Activated T-helper 9 cell treated with anti-CD3 and anti-CD28 coated beads, Interleukin-2, amount 50 U/mL, for 16 hours (primary cell): ENCODE results near the gene CLEC20A.
"Not testable (repeated sequence)": the region's sequence is repeated elsewhere in the genome, so short reads cannot be mapped to it uniquely, and the experiment has no call there.

Experiments used
- DNase-seq: peaks from one replicate; pipeline ENCODE4 v3.0.0-alpha.2; 2020; ENCODE audit warnings: low read depth

Gene CLEC20A

DNA sequence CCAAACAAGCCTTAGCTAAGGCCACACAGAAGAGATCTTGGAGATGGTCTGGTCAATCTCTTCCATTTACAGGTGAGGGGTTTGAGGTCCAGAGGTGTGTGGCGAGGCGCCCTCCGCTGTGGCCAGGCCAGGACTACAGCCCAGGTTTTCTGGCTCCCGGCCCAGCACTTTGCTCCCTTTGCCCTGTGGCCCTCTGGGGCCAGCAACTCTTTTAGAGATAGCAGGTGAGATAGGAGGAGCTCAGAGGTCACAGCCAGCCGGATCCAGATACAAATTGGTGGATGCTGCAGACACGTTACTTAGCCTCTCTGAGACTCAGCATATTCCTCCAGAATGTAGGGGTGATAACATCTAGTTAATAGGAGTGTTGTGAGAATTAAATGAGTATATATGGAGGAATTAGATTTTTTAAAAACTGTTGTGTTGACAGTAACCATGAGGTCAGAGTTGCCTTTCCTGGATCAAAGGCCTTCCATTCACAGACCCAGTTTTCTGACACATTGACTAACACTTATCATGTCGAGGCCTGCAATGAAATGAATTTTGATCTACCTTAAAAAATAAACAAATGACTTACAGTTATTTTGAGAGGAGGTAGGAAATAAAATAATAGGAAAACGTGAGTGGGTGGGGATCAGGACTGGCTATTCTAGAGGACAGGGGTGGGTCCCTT, 32.7 kb upstream of the CLEC20A start:
- DNase-seq: no peak

DNA sequence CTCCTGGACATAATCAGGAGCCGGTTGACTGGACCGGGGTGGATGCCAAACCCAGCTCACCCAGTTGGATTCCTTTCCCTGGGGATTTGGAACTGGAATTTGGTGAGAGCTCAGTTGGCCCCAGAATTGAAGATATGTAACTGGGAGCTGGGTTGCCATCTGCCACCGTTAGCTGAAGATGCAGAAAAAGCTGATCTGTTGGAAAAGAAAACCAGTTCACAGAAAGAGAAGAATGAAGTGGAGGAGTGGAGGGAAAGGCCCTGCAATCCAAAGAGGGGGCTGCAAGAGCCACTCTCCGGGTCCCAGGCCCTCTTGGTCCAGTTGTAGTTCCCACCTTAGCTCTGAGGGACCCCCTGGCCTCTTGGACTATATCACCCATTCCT, 32.2 kb upstream of the CLEC20A start:
- no peak for DNase-seq

DNA sequence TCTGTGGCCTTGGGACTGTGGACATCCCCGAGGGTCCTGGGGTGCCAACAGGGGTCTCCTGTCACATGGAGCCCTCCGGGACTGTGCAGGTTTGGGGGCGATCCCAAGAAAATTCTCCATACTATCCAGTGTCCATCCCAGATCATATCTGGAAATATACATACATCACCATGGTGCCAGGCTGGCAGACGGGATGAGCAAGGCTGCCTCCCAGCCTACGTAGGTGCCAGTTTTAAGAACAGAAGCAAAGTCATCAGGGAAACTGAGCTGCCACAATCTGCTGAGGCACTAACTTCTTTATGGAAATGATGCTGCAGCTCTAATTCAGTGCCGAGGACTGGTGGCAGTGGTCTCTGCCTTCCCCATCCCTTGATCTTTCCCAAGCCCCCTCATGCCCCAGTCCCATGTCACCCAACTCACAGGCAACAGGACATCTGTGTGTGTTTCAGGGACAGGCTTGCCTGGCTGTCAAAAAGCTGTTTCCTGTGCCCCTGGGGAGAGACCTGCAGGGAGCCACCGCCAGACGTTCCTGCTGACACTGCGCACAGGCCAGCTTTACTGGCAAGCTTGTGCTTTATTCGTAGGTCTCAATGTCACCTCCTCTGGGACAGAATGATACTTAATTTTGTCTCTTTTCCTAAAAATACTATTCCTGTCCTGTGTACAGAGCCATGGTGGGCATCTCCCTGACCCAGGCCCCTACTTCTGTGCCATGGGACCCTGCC, 31.6 kb upstream of the CLEC20A start:
- DNase-seq: no peak

- no peak for DNase-seq
Observed at GRCh38 chr1:178527117-178527516, 30.4 kb upstream of the CLEC20A start.

DNA sequence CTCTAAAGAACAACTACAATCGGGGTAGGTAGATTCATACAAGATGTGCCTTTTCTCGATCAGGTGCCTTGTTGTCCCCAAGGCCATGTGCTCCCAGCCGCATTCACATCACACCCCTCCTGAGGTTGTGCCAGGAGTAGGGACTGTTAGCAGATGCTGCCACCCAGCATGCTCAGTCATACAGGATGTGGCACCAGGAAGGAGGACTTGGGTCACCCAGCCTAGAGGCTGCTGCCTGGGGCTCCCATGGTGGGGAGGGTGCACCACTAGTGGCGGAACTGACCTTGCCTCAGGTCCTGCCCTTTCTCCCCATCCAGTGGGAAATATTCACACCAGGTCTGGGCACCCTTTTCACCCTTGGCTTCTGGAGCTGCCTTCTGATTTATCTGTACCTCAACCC, 24.5 kb upstream of the CLEC20A start:
- no peak for DNase-seq

GRCh38 chr1:178520803-178521202, 24.0 kb upstream of the CLEC20A start:
- DNase-seq: no peak

DNA sequence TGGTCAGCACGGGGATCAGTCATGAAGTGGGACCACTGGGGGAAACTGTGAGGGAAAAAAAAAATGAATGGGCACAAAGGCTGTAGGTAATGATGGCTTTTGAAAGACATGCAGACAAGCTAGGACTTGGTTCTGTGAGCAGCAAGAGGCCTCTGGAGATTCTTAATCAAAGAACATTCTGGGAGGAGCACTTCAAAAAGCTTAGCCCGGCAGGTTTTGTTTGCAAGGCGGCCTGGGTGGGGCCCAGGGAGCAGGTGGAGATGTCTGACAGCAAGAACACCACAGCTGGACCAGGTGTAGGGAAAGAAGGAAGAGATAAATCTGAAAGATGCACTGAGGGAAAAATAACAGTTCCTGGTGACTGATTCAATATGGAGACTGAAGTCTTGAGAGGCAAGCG, 22.1 kb upstream of the CLEC20A start:
- DNase-seq: no peak

GRCh38 chr1:178516110-178516509, 19.3 kb upstream of the CLEC20A start:
- no peak for DNase-seq

DNA sequence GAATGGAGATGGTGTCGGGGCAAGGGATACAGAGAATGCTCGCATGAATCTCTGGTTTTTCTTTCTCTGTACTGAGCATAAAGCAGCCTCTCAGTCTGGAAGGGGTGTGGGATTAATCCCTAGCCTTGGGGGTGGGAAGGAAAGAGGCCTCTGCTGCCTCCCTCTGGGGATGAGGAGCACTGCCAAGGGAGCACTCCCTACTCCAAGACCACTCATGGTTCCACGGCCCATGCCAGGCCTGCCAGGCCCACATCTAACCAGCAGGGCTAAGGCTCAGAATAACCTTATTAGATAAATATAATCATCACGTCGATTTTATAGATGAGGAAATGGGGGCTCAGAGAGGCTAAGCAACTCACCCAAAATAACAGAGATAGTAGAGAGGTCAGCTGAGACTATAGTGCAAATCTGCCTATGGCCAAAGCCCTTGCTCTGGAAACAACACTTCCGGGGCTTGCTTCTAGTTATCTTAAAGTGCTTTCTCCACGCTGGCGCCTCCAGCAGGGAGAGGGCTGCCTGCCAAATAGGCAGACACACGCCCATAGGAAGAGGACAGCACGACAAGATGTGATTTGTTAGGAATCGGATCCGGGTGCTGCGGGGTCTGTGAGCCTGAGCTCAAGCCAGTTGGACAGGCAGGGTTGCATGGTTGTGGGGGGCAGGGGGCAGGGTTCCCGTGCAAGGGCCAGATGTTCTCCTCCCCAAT, 16.7 kb upstream of the CLEC20A start:
- no peak for DNase-seq

DNA sequence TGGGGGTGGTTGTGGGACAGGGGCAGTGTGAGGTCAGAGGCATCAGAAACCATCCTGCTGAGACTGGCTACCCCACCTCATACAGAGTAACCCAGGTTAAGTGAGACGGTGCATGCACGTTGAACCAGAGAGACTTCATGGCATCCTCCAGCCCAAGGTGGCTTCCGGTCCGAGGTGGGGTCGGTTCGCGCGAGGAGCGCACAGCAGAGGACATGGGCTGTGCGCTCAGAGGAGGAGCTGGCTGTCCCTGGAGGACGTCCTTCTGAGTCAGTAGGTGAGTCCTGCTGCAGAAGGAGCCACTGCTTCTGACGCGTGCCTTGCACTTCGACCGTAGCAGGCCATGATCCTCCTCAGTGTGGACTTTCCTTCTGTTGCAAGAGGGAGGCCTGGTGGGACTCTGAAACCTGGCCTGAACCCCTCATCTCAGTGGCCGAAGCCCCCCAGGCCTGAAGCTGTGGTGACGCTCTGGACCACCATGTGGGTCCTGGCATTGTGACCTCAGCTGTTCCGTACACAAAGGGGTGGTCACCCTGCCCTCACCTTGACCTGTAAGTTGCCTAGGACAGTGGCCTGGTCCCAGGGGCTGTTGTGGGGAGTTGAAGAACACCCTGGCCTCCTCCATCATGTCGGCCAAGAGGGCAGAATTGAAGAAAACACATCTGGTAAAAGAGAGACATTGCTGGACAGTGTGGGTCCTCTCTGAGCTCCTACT, 16.0 kb upstream of the CLEC20A start, which contains the start of gene TEX35:
Gene TEX35 (plus strand): TSS at position 544 of the 712 bp plus-strand sequence. CDS start 80 bp downstream, at position 624.
- DNase-seq: no peak

- DNase-seq: no peak
Observed at GRCh38 chr1:178510155-178510554, 13.4 kb upstream of the CLEC20A start.

GRCh38 chr1:178509414-178510007, 12.7 kb upstream of the CLEC20A start:
- DNase-seq: no peak

- DNase-seq: no peak
Observed at GRCh38 chr1:178506669-178507068, 9.9 kb upstream of the CLEC20A start.

- no peak for DNase-seq
Observed at GRCh38 chr1:178506177-178506576, 9.4 kb upstream of the CLEC20A start.

DNA sequence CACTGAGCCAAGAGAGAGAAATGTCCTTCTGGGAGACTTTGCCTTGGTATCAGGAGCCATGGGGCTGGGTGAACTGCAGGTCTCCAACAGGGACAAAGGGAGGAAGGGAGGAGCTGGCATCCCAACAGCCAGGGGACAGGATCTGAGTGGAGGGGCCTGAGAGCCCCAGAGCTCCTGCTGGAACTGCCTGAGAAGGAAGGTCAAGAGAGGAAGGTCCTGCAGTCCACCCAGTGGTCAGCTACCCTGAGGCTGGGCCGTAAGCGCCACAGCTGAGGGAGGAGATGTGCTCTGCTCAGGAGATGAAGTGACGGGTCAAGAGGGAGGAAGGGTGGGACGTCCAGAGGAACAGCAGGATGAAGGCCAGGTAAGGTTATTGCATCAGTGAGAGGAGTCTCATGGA, 7.5 kb upstream of the CLEC20A start:
- DNase-seq: no peak

GRCh38 chr1:178503849-178504248, 7.1 kb upstream of the CLEC20A start:
- DNase-seq: no peak

DNA sequence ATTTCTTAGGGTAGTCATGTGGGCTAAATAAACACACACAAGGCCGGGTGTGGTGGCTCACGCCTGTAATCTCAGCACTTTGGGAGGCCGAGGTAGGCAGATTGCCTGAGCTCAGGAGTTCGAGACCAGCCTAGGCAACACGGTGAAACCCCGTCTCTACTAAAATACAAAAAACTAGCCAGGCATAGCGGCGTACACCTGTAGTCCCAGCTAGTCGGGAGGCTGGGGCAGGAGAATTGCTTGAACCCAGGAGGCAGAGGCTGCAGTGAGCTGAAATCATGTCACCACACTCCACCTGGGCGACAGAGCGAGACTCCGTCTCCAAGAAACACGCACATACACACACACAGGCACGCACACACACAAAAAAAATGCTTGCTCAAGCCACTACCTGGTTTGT, 6.6 kb upstream of the CLEC20A start:
- DNase-seq: not testable (repeated sequence)

DNA sequence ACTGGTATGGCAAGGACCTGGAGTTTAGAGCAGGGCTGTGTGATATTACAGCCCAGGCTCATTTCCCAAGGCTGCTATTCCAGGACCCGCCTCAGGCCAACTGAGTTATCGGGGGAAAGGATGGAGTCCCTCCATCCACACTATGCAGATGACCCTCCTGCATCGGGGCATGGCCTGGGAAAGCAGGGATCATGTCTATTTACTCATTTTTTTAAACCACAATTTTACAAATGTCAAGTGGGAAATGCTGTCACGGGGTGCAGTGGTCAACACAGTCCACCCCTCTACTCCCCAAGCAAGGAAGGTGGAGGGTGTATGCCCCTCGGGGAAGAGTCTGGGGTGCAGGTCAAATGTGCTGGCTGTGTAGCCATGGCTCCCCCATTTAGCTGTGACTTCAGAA, 6.1 kb upstream of the CLEC20A start:
- DNase-seq: no peak

DNA sequence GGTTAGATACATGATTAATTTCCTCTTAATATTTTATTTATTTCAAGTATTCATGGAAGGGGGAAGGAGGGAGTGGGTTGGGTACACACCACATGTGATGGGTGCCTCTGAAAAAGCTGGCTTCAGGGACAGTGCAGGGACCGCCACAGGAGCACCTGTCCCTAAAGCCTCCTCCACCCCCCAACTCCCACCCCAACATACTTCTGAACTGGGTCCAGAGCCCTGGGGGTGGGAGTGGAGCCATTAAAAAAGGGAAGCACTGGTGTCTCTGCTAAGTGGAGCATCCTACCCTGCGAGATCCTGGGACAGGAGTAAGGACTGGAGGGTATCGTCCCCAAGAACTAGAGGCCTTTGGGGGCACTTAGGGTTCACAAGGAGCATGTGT, 5.6 kb upstream of the CLEC20A start:
- DNase-seq: no peak

DNA sequence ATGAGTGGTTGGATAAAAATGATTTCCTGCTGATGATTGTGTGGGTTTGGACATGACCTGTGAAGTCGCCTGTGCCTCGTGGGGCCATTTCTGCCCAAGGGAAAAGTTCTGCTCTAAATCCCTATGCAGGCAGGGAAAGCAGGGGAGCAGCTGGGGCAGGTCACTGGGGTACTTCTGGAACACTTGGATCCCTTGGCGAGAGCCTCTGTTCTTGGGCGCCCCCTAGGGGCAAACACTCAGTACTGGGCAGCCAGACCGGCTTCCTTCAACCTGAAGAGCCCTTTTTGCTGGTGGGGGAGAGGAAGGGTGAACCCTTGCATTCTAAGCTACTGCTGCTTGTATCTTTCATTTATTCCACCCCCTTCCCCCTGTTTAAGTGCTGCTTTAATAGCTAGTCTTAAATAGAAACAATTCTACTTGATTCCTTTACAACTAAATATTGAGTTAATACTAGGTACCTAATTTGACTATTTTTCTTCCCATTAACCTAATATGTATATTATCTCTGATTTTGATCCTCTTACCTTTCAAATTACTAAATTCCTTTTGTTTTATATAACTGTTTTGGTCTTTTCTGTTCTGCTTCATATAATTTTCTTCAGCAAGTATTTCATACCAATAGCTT, 5.1 kb upstream of the CLEC20A start:
- no peak for DNase-seq

- DNase-seq: no peak
Observed at GRCh38 chr1:178500936-178501554, 4.3 kb upstream of the CLEC20A start.
